SU-DHL-6 (cell line): ENCODE measurements around the gene SLC4A2.

Source experiments
- CTCF ChIP-seq: fragments of 200-600 bp; sonication (generic); IDR thresholded peaks from one replicate; pipeline ENCODE4 v1.5.1; 2017; ENCODE audit warnings: antibody characterized with exemption, mild to moderate bottlenecking, low read length, moderate library complexity; ENCODE audit not compliant: insufficient read depth, poor library complexity, severe bottlenecking
- EZH2phosphoT487 ChIP-seq: fragments of 200-600 bp; sonication (generic), shearing (Covaris generic); conservative IDR thresholded peaks from 2 replicates; pipeline ENCODE4 v1.6.1; 2018; ENCODE audit warnings: mild to moderate bottlenecking, antibody characterized with exemption, low read length, moderate library complexity, mixed read lengths

- TF ChIP-seq CTCF (no peak), EZH2phosphoT487 (no peak)
These were observed 17.7 kb downstream of the SLC4A2 start for GRCh38 chr7:151076863-151077704.
